ENCODE measurements around the gene WDFY2.
"Not testable (repeated sequence)": the region's sequence is repeated elsewhere in the genome, so short reads cannot be mapped to it uniquely, and the experiment has no call there.

The WDFY2 gene, protein sequence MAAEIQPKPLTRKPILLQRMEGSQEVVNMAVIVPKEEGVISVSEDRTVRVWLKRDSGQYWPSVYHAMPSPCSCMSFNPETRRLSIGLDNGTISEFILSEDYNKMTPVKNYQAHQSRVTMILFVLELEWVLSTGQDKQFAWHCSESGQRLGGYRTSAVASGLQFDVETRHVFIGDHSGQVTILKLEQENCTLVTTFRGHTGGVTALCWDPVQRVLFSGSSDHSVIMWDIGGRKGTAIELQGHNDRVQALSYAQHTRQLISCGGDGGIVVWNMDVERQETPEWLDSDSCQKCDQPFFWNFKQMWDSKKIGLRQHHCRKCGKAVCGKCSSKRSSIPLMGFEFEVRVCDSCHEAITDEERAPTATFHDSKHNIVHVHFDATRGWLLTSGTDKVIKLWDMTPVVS

DNA sequence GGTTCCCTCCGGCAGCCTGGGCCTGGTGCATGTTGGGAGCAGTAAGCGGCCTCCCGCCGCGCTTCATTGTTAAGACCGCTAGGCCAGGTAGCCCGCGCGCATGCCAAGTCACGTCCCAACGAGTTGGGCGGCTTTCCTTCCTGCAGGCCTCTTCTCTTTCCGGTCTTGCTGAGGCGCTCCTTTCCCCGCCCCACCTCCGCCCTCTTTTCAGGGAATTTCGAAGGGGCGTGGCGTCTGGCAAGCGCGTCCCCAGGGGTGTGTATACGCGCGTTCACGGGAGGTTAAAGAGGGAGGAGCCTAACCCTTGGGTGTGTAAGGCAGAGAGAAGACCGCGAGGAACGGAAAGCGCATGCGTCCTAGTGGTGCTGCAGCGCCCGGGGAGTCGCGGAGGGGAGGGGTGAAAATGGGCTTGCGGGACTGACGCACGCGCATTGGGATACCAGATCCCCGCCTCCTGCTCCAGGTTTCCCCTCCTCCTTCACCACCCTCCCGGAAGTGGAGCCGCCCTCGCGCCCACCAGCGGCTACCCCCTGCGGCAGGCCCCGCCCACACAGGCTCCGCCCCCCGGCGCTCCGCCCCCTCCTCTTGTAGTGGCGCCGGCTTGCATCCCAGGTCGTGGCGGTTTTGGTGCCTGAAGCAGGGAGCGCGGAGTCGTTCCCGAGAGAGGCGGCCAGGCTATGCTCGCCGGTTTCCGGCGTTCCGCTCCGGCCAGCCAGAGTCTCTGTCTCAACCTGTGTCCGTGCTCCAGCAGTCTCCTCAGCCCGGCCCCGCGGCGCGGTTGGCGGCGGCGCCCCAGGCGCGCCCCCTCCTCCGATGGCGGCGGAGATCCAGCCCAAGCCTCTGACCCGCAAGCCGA lies at the start of gene WDFY2:
Gene WDFY2, plus strand, starts transcription at position 588 of the 856 bp plus-strand sequence. Its CDS starts 226 bp downstream, at position 814.
- FAIRE-seq: no peak
- DNase-seq (ENCODE audit: low spot score): peak; percentile 94

DNA sequence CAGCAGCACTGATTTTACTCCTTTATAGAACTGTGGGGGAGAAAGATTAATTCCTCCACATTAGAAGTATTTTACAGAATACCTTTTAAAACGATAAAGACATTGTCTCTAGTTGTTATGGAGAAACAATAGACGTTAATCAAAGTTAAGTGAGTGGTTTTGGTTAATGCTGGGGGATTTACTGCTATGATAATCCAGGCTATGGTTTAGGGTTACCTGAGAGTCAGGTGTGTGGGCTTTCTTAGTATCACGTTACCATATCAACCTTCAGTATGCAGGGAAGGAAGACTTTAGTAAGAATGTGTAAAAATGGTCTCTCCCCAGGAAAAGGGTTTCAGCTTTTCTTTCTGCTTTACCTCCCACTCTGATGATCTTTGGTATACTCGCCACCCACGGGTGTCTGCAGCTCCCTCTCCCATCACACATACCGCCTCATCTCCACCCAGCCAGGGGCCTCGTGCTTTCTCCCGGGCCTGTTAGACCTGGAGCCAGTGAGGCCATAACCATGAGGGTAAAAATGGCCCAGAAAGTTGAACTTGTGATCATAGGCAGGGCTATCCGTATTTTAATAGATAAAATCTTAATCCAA lies 45.6 kb upstream of the WDFY2 start:
- FAIRE-seq (no peak), DNase-seq (ENCODE audit: low spot score) (no peak)

DNA sequence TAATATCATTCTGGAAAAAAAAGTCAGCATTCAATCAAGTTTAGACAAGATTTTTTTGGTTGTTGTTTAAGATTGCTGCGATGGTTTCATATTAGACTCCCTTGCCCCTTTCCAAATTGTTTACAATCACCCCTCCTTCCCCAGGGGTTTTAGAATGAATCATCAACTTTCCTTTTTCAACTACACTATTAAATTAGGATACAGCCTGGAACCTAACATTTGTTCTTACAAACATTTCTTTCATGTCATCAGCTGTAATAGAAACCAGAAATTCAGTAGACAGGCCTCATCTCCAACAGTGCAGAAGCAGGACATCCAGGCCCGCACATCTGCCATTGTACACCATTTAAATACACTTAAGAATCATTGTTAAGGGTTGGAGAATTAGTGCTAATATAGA lies 44.4 kb upstream of the WDFY2 start:
- FAIRE-seq (no peak), DNase-seq (ENCODE audit: low spot score) (no peak)

DNA sequence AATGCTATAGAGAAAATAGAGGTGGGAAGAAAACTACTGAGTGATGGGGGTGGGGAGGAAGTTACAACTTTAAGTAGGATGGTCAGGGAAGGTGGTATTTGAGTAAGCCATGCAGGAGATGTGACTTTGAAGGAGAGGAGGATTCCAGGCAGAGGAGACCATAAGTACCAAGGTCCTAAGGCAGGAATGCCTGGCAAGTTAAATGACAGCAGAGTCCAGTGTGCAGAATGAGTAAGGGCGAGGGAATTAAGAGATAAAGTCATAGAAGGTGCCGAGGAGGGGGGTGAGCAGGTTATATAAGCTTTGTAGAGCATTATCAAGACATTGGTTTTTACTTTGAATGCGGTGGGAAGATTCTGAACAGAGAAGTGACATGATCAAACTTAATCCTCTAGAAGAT lies 43.2 kb upstream of the WDFY2 start:
- DNase-seq (ENCODE audit: low spot score) (no peak), FAIRE-seq (no peak)

DNA sequence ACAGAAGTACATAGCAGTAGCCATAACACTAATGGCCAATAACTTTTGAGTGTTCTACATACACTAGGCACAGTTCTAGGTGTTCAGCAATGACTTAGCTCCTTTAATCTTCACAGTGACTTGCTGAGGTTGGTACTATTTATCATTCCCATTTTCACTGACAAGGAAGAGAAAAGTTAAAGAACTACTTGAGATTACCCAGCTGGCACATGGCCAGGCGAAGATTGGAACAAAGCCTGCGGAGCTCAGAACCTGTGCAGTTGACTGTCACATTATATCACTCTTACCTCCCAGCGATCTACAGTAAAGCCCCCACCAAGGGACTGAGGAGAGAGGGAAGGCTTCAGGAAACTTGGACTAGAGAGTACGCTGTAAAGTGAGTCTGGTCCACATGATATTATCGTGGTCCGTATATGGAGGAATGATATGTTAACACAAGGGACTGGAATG lies 42.4 kb upstream of the WDFY2 start:
- no peak for DNase-seq (ENCODE audit: low spot score)
- no peak for FAIRE-seq

DNA sequence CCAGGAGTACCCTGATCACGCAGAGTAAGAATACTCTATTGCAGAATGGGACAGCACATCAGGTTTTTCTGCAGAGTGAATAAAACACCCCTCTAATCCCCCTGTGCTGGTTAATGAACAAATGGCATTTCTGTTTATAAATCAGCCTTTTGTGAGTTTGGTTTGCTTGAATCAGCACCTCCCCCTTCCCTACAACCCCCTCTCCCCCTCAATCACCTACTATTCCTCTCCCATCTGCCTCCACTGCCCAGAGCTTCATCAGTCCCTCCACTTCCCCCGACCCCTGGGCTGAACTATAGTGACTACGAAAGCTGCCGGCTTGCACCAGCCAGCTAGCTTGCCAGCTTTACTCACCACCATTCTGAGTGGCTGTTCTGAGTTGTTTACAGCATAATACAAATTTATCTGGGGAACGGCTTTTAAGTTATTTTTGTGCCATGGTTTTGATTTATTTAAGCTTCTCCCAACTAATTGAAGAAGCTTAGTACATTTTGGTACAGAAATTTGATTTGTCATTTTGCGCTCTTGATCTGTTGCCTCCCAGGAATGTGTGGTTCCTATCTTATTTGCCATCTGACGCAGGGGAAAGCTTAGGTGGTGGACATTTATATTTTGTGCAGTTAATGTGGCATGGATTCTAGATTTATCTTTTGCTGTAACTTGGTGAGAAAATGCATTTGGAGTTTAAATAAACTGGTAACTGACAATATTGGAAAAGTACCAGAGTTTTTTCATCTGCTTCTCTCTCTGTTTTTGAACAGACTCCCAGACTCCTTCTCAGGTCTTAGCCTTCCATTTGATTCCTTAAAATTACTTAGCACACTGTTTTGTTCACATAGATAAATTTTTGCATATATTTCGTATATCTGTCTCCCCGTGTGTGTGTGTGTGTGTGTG lies 41.7 kb upstream of the WDFY2 start:
- FAIRE-seq: no peak

DNA sequence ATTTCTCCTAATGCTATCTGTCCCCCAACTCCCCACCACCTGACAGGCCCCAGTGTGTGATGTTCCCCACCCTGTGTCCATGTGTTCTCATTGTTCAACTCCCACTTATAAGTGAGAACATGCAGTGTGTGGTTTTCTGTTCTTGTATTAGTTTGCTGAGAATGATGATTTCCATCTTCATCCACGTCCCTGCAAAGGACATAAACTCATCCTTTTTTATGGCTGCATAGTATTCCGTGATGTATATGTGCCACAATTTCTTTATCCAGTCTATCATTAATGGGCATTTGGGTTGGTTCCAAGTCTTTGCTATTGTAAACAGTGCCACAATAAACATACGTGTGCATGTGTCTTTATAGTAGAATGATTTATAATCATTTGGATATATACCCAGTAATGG lies 38.8 kb upstream of the WDFY2 start:
- not testable (repeated sequence) for FAIRE-seq

More for the DNA sequence above, 41.7 kb upstream of the WDFY2 start:
- no peak for DNase-seq (ENCODE audit: low spot score)

DNA sequence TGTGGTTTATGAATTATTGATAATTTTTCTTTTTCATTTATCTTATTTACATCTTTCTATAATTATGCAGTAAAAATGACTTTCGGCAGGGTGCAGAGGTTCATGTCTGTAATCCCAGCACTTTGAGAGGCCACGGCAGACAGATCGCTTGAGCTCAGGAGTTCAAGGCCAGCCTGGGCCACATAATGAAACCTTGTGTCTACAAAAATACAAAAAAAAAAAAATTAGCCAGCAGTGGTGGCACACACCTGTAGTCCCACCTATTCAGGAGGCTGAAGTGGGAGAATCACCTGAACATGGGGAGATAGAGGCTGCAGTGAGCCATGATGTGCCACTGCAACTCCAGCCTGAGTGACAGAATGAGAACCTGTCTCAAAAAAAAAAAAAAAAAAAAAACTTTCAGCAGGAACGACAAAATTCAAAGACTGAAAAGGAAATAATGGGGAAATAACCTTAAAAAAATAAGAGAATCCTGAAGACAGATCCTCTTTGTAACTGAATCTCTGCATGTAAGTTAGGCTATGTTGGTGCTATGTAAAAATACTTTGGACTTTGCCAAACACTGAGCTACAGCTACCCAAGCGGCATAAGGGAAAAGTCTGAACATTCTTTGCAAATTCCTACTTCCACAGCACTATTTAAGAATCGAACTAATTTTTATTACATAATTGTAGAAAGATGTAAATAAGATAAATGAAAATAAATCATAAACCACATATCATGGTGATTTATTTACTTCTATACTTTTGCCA lies 36.7 kb upstream of the WDFY2 start:
- no peak for FAIRE-seq
- no peak for DNase-seq (ENCODE audit: low spot score)

More for the DNA sequence above, 38.8 kb upstream of the WDFY2 start:
- not testable (repeated sequence) for DNase-seq (ENCODE audit: low spot score)

DNA sequence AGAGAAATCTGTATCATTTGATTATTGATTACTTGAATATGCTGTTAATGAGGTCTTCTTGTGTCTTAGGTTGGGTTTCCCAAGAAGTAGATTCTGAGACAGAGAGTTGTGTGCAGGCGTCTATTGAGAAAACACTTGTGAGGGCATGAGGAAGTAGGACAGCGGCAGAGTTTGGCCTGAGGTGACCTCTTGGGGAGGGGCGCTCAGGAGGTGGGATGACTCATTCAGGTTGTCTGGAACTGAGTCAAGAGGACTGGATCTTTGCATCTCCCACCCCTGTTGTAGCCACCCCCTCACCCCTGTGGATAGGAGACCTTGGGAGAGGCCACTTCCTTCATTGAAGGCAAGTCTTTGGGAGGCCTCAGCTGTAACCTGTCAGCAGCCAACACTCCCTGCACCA lies 35.2 kb upstream of the WDFY2 start:
- peak; percentile 36 for DNase-seq (ENCODE audit: low spot score)
- no peak for FAIRE-seq

DNA sequence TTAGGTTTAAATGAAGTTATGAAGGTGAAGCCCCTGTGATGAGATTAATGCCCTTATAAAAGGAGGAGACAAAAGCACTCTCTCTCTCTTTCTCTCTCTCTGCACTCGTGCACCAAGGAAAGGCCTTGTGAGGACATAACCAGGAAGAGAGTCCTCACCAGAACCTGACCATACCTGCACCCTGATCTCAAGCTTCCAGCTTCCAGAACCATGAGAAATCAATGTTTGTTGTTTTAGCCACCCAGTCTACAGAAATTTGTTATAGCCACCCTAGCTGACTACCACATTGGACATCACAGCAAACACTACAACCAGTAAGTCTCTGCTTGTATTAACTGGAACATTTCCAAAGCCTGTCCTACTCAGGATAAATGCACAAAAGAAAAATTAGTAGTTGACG lies 34.7 kb upstream of the WDFY2 start:
- FAIRE-seq: no peak
- DNase-seq (ENCODE audit: low spot score): no peak

DNA sequence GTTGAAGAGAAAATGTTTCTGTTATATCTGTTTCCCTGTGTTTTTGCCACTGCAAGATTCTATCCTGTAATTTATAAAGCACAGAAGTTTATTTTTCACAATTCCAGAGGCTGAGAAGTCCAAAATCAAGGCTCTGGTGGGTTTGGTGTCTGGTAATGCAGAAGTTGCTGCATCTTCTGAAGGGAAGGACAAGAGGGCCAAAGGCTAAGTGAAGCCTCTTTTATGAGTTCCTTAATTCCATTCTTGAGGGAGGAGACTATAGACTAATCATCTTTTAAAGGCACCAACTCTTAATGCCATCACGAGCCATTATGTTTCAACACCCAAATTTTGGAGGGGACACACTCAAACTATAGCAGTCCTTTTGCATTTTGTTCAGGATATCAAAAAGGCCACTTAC lies 34.1 kb upstream of the WDFY2 start:
- DNase-seq (ENCODE audit: low spot score): no peak
- FAIRE-seq: no peak

DNA sequence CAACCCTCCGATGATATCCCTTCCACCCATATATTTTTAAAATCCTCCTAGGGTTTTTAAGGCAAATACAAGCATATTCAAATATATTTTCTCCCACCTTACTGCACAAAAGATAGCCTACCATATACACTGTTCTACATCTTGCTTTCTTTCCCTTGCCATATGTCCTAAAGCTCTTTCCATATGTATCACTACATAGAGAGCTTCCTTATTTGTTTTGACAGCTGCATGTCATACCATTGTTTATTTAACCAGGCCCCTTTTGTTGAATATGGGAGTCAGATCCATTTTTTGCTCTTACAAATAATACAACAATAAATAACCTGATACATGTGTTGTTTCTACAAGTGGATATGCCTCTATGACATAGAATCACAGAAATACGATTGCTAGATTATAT lies 32.8 kb upstream of the WDFY2 start:
- DNase-seq (ENCODE audit: low spot score) (no peak), FAIRE-seq (no peak)

DNA sequence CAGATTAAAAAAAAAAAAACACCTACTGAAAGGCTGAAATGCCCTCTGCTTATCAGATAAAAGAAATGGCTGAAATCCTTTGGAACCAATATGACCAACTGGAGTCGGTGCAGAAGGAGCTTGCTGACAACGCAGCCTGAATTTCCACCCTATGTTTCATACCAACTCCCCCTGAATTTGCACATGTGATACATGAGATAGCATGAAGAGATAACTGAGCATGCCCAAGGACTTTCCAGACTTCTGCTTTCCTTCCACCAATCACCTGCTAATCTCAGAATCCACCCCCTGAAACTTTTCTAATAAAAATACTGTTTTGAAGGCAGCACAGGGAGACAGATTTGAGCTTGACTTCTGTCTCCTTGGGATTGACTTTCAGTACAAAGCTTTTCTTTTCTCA lies 32.2 kb upstream of the WDFY2 start:
- DNase-seq (ENCODE audit: low spot score) (no peak), FAIRE-seq (no peak)

DNA sequence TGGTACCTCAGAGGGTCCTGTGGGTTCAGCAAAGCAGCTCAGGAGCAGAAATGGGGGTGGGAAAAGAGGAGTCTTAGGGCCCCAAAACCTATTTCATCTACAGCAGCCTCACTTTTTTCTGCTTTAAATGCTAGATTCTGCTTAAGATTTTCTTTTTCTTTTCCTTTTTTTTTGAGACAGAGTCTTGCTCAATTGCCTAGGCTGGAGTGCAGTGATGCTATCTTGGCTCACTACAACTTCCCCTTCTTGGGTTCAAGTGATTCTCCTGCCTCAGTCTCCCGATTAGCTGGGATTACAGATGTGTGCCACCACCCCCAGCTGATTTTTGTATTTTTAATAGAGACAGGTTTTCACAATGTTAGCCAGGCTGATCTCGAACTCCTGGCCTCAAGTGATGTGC lies 30.7 kb upstream of the WDFY2 start:
- no peak for DNase-seq (ENCODE audit: low spot score)
- no peak for FAIRE-seq

DNA sequence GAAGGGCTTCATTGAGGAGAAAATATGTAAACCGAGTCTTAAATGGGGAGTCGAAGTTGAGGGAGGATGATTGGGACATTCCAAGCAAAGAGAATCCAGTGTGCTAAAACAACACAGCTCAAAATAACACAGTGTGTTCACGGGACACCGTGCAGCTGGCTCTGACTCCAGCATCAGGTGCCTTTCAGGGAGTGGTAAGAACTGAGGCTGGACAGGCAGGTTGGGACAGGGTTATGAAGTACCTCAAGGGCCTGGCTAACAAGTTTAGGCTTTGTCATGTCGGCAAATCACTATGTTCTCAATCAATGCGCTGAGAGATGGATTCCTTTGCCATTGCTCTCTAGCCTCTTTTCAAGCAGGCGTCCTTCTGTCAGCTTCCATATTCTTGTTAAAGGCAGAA lies 27.5 kb upstream of the WDFY2 start:
- DNase-seq (ENCODE audit: low spot score): no peak
- no peak for FAIRE-seq

DNA sequence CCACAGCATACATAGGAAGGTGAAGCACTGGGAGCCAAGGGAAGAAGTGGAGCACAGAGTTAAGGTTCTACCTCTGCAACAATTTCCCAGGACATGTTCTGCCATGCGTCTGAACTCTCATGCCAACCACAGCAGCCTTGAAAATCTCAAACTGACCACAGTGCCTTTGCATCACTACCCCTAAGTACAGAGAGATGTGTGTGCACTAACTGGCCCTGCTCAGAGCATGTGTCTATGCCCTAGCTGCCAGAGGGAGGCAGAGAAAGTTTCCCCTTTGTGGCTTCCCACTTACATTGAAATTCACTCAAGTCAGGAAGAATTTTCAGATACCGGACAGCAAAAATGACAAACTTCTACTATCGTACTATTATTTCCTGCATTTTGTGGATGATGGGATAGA lies 26.8 kb upstream of the WDFY2 start:
- FAIRE-seq: no peak
- no peak for DNase-seq (ENCODE audit: low spot score)

DNA sequence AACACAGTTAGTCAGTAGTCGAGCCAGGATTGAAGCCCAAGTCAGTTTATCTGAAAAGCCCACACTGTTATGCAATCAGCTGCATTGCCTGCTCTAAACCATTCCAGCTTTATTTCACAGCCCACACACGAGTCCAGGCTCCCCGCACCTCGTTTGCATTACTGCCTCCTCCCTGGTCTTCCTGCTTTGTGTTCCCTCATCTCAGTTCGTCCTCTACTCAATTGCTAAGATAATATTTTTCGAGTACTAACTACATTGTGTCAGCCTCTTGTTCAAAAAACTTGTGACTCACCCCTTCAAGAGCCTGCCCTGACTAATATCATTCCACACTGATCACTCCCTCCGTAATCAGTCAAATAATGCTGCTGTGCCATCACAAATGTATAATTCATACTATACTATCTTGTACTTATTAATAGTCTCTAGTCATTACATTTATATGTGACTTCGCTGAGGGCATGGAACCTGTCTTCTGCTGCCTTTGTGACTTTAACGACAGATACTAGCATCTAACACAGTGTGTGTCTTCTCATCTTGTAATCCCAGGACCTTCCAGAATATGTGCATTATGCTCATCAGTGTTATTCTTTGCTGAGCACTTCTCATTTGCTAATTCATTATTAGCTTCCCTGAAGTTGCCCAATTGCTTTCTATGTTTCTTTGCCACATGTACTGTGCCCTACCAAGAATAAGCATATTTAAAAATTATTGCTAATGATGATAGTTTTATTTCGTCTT lies 26.2 kb upstream of the WDFY2 start:
- no peak for FAIRE-seq
- DNase-seq (ENCODE audit: low spot score): peak; percentile 32

DNA sequence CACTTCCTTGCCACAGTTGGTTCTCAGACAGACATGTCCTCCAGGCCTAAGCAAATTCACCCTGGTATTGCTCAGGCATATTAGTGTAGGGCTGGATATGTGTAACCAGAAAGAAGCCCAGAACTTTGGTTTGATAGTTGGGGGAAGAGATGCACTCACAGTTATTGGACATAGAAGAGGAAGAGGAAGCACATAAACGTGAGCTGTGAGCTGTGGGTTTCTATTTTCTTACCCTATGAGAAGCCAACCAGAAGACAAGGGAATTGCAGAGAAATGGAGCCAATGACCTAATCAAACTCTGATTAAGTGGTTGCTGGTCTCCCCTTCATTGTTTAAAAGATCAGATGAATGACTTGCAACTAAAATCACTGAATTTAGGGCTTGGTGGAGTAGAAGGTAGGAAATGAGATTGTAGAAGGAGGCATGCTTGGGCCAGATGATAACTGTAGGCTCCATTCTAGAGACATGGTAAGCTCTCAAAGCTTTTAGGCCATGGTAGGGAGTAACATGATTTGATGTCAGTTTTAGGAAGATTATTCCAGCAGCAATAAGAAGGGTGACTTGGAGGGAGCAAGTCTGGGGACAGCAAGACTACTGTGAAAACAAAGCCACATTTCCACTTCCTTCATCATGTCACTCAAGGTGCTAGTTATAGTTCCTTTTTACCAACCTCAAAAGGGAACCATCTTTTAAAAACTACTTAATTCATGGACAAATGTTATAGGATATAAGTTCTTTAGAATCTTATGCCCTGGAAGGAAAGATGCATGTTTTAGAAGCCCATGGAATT lies 24.1 kb upstream of the WDFY2 start:
- FAIRE-seq: no peak
- no peak for DNase-seq (ENCODE audit: low spot score)
